HepG2 (cell line): ENCODE data around the gene ARL9. TPM values are rescaled to one million over a fixed set of nuclear protein-coding genes. Genes with fewer than 3 reads are reported as not detected.

ENCODE experiments used
- ADNP ChIP-seq: sonication (generic); formaldehyde crosslinking; IDR thresholded peaks from 2 replicates; pipeline ENCODE4 v1.4.0; 2020; ENCODE audit warnings: missing genetic modification reagents
- DR1 ChIP-seq: sonication (generic); formaldehyde crosslinking; IDR thresholded peaks from 2 replicates; pipeline ENCODE4 v1.8.0; 2021; ENCODE audit warnings: mild to moderate bottlenecking, missing genetic modification reagents, inconsistent platforms
- FOXA1 ChIP-seq, 2 experiments: fragments of 450-650 bp in 1 of 2; sonication (generic) in 1 of 2; formaldehyde crosslinking in 1 of 2; IDR thresholded peaks; 2 replicates each; pipeline versions ENCODE4 v1.4.0 to v1.6.1; 2016 to 2020; ENCODE audit warnings: missing genetic modification reagents in 1 of 2
- FOXP4 ChIP-seq: sonication (generic); formaldehyde crosslinking; IDR thresholded peaks from 2 replicates; pipeline ENCODE4 v1.4.0; 2020; ENCODE audit warnings: missing genetic modification reagents
- GMEB1 ChIP-seq: sonication (generic); formaldehyde crosslinking; IDR thresholded peaks from 2 replicates; pipeline ENCODE4 v1.5.1; 2020; ENCODE audit warnings: missing genetic modification reagents, mild to moderate bottlenecking, borderline replicate concordance
- KDM5B ChIP-seq: sonication (generic); formaldehyde crosslinking; IDR thresholded peaks from 2 replicates; pipeline ENCODE4 v1.4.0; 2020; ENCODE audit warnings: missing genetic modification reagents, mild to moderate bottlenecking, borderline replicate concordance
- KMT2A ChIP-seq: sonication (generic); formaldehyde crosslinking; IDR thresholded peaks from 2 replicates; pipeline ENCODE4 v1.4.0; 2020; ENCODE audit warnings: missing genetic modification reagents
- LCORL ChIP-seq, 2 experiments: fragments of 450-650 bp in 1 of 2; sonication (generic) in 1 of 2; formaldehyde crosslinking in 1 of 2; IDR thresholded peaks; 2 replicates each; pipeline versions ENCODE4 v1.5.0 to v1.6.1; 2017 to 2020; ENCODE audit warnings: antibody characterized with exemption in 1 of 2, missing genetic modification reagents in 1 of 2
- NR2C2 ChIP-seq: sonication (generic); formaldehyde crosslinking; IDR thresholded peaks from 2 replicates; pipeline ENCODE4 v1.4.0; 2020; ENCODE audit warnings: missing genetic modification reagents, mild to moderate bottlenecking, moderate library complexity, borderline replicate concordance
- RBM22 ChIP-seq: fragments of 200-400 bp; formaldehyde crosslinking; optimal IDR thresholded peaks from 2 replicates; pipeline ENCODE3; 2017; ENCODE audit warnings: mild to moderate bottlenecking, low read length, moderate library complexity
- RFX5 ChIP-seq: IDR thresholded peaks from 2 replicates; pipeline ENCODE4 v1.6.1; 2011; ENCODE audit warnings: low read depth, low read length, improper control_type of control experiment
- RFXAP ChIP-seq: sonication (generic); formaldehyde crosslinking; IDR thresholded peaks from 2 replicates; pipeline ENCODE4 v1.4.0; 2020; ENCODE audit warnings: missing genetic modification reagents, borderline replicate concordance
- SOX13 ChIP-seq, 3 experiments: fragments of 450-650 bp in 1 of 3; sonication (generic) in 1 of 3; formaldehyde crosslinking in 1 of 3; IDR thresholded peaks in 2 of 3; conservative IDR thresholded peaks in 1 of 3; 2 replicates each; pipeline versions ENCODE4 v1.5.0 to v1.6.1; 2016 to 2020; ENCODE audit warnings: antibody characterized with exemption in 1 of 3, mild to moderate bottlenecking in 1 of 3, missing compliant biosample characterization in 1 of 3, missing genetic modification reagents in 1 of 3, moderate library complexity in 1 of 3
- SP2 ChIP-seq: sonication (generic); formaldehyde crosslinking; IDR thresholded peaks from 2 replicates; pipeline ENCODE4 v1.5.1; 2020; ENCODE audit warnings: mild to moderate bottlenecking, missing genetic modification reagents
- TBX2 ChIP-seq: sonication (generic); formaldehyde crosslinking; IDR thresholded peaks from 2 replicates; pipeline ENCODE4 v1.5.0; 2020; ENCODE audit warnings: missing genetic modification reagents, mild to moderate bottlenecking, borderline replicate concordance
- TEAD3 ChIP-seq: optimal IDR thresholded peaks from 2 replicates; pipeline ENCODE3; 2016; ENCODE audit warnings: borderline replicate concordance
- ZBTB14 ChIP-seq: sonication (generic); formaldehyde crosslinking; IDR thresholded peaks from 2 replicates; pipeline ENCODE4 v1.4.0; 2020; ENCODE audit warnings: missing genetic modification reagents
- ZMYM3 ChIP-seq: sonication (generic); formaldehyde crosslinking; IDR thresholded peaks from 2 replicates; pipeline ENCODE4 v1.5.1; 2020; ENCODE audit warnings: mild to moderate bottlenecking, missing genetic modification reagents
- ZNF263 ChIP-seq: sonication (generic); formaldehyde crosslinking; IDR thresholded peaks from 2 replicates; pipeline ENCODE4 v1.4.0; 2020; ENCODE audit warnings: missing genetic modification reagents
- ZNF33B ChIP-seq: sonication (generic); formaldehyde crosslinking; IDR thresholded peaks from 2 replicates; pipeline ENCODE4 v1.5.1; 2020; ENCODE audit warnings: mild to moderate bottlenecking, missing genetic modification reagents
- ZNF605 ChIP-seq: sonication (generic); formaldehyde crosslinking; IDR thresholded peaks from 2 replicates; pipeline ENCODE4 v1.8.0; 2022; ENCODE audit warnings: mild to moderate bottlenecking, missing genetic modification reagents
- ZNF768 ChIP-seq: sonication (generic); formaldehyde crosslinking; IDR thresholded peaks from 2 replicates; pipeline ENCODE4 v1.4.0; 2020; ENCODE audit warnings: missing genetic modification reagents
- ZSCAN25 ChIP-seq: sonication (generic); formaldehyde crosslinking; IDR thresholded peaks from 2 replicates; pipeline ENCODE4 v1.8.0; 2022; ENCODE audit warnings: mild to moderate bottlenecking, missing genetic modification reagents
- polyA plus RNA-seq, 8 experiments: library from polyadenylated mRNA; depleted of rRNA in 3 of 8; stranded (reverse) in 7 of 8; unstranded in 1 of 8; fragments of >200 nt; fragmentation: Illumina TruSeq in 4 of 8; extraction: Trizol in 4 of 8; gene quantifications; 2 replicates each; pipeline versions ENCODE4 v1.2.1 to v1.2.3, GENCODE V29; 2011 to 2016; ENCODE audit warnings: low read depth in 4 of 8, missing spikeins in 1 of 8, mixed read lengths in 1 of 8; ENCODE audit not compliant: insufficient read depth in 1 of 8
- total RNA-seq, 5 experiments: library from RNA; depleted of rRNA; stranded (reverse); fragments of >200 nt; fragmentation: Illumina TruSeq; extraction: Trizol; gene quantifications; 2 replicates each; pipeline ENCODE4 v1.2.3, GENCODE V29; 2016; ENCODE audit warnings: low read depth in 1 of 5

Gene ARL9
- total and polyA plus RNA-seq, 2 of the 13 experiments (the other 11 are each of a cell fraction or from before 2014, with no cell fraction given): not detected

- TF ChIP-seq RBM22: no peak
- TF ChIP-seq ZNF605: no peak
- TF ChIP-seq SP2 (CRISPR knock-in tag): 0 out of 2 replicates have a peak, but pooled peaks have one; percentile 10
- peak; percentile 55; the same call in 1 of the 2 replicates for TF ChIP-seq GMEB1
- peak; percentile 48; the same call in 1 of the 2 replicates for TF ChIP-seq KDM5B
- peak; percentile 33; the same call in 1 of the 2 replicates for TF ChIP-seq RFX5
- peak; percentile 39; the same call in 1 of the 2 replicates for TF ChIP-seq FOXP4 (CRISPR knock-in tag)
- TF ChIP-seq DR1 (CRISPR knock-in tag): no peak
- TF ChIP-seq RFXAP (CRISPR knock-in tag): 0 out of 2 replicates have a peak, but pooled peaks have one; percentile 33
- peak; percentile 43; the same call in 1 of the 2 replicates for TF ChIP-seq ZBTB14
- no peak for TF ChIP-seq SOX13 (IDR thresholded peaks at IDR 0.05)
- peak in 1 of 2 experiments; percentile 39; a peak in 2 of 4 replicates for TF ChIP-seq SOX13 (CRISPR knock-in tag; conservative IDR thresholded peaks at IDR 0.05 in 1 of 2, IDR thresholded peaks at IDR 0.05 in 1 of 2)
- peak; percentile 46 for TF ChIP-seq TEAD3 (CRISPR knock-in tag)
- TF ChIP-seq ZNF768: peak; percentile 81; the same call in 1 of the 2 replicates
- TF ChIP-seq ZNF263 (CRISPR knock-in tag): 0 out of 2 replicates have a peak, but pooled peaks have one; percentile 23
- 0 out of 2 replicates have a peak, but pooled peaks have one; percentile 23 for TF ChIP-seq ADNP (CRISPR knock-in tag)
- peak; percentile 46; the same call in 1 of the 2 replicates for TF ChIP-seq NR2C2 (CRISPR knock-in tag)
- peak; percentile 30; the same call in 1 of the 2 replicates for TF ChIP-seq TBX2 (CRISPR knock-in tag)
- TF ChIP-seq KMT2A: peak; percentile 65; the same call in 1 of the 2 replicates
- no peak for TF ChIP-seq FOXA1 (IDR thresholded peaks at IDR 0.05)
- no peak for TF ChIP-seq FOXA1 (CRISPR knock-in tag; IDR thresholded peaks at IDR 0.05)
- TF ChIP-seq ZNF33B (CRISPR knock-in tag): 0 out of 2 replicates have a peak, but pooled peaks have one; percentile 51
- peak; percentile 55; the same call in 1 of the 2 replicates for TF ChIP-seq ZMYM3 (CRISPR knock-in tag)
- no peak for TF ChIP-seq LCORL (IDR thresholded peaks at IDR 0.05)
- peak; percentile 76; the same call in 1 of the 2 replicates for TF ChIP-seq LCORL (CRISPR knock-in tag; IDR thresholded peaks at IDR 0.05)
- no peak for TF ChIP-seq ZSCAN25 (CRISPR knock-in tag)
These were observed 39.1 kb downstream of the ARL9 start (continued) for GRCh38 chr4:56544573-56545131.
